ENCODE measurements around the gene FADS6. TPM values are rescaled to one million over a fixed set of nuclear protein-coding genes. Genes with fewer than 3 reads are reported as not detected.

FADS6 gene
- total RNA-seq, 1 experiment from 2014 or later = 1.2 TPM

GRCh38 chr17:74864297-74864865, 29.1 kb downstream of the FADS6 start:
- Histone ChIP-seq H3K79me1 (ENCODE audit: insufficient read depth, low read depth, low read length, poor library complexity, severe bottlenecking) (no peaks in the 10 kb centered on the region), H3K23me2 (ENCODE audit: insufficient read length, low read depth, low read length, poor library complexity, severe bottlenecking) (peaks cover 10% of the 10 kb centered on the region), H3T11ph (ENCODE audit: low read length) (no peak overlapping the region), H2BK15ac (ENCODE audit: low read depth, low read length) (no peak overlapping the region), H4K91ac (ENCODE audit: insufficient read length, low read depth, low read length) (no peak overlapping the region), H3K18ac (ENCODE audit: insufficient read length, low read depth, low read length) (no peak overlapping the region), H3K79me2 (ENCODE audit: insufficient read depth, low read length) (no peaks in the 10 kb centered on the region), H4K20me1 (ENCODE audit: control insufficient read depth, insufficient read depth, insufficient read length) (no peaks in the 10 kb centered on the region), H3K27me3 (ENCODE audit: insufficient read depth, low read length) (peaks cover 19% of the 10 kb centered on the region), H3K56ac (ENCODE audit: insufficient read length, low read depth, low read length) (no peak overlapping the region), H2BK20ac (ENCODE audit: low read depth, low read length, poor library complexity, severe bottlenecking) (no peak overlapping the region), H3K4me1 (ENCODE audit: insufficient read depth, low read length) (0 out of 2 replicates have a peak, but pooled peaks cover 2% of the 10 kb centered on the region), H2AK5ac (ENCODE audit: insufficient read length, low read length) (no peak overlapping the region), H3K9ac (ENCODE audit: extremely low read depth, insufficient read length, low read length) (no peak overlapping the region), H3K9me3 (ENCODE audit: control insufficient read depth, low read depth, low read length) (no peaks in the 10 kb centered on the region), H2AFZ (ENCODE audit: low read length) (no peak overlapping the region), H3K4me2 (ENCODE audit: insufficient read depth, insufficient read length, low read length) (no peak overlapping the region), H3K27ac (ENCODE audit: insufficient read length, low read depth, low read length) (no peak overlapping the region), H4K8ac (replicated peaks; ENCODE audit: insufficient read length, low read depth, low read length) (no peak overlapping the region), H3K4ac (ENCODE audit: low read depth, low read length) (no peak overlapping the region), H2BK120ac (ENCODE audit: low read depth, low read length, poor library complexity, severe bottlenecking) (no peak overlapping the region), H4K5ac (ENCODE audit: insufficient read length, low read depth, low read length) (no peak overlapping the region), H3K14ac (ENCODE audit: insufficient read depth, low read length) (no peak overlapping the region), H2BK5ac (ENCODE audit: insufficient read length, low read length) (no peak overlapping the region), H3K23ac (ENCODE audit: insufficient read length, low read depth, low read length) (no peak overlapping the region), H2BK12ac (ENCODE audit: insufficient read length, low read depth, low read length) (no peak overlapping the region)
- DNase-seq = no peak
- no peak overlapping the region for H3K4me3 Mint-ChIP-seq
- H3K4me1 Mint-ChIP-seq = peaks cover 10 to 16% of the 10 kb centered on the region in 2 experiments
- WGBS (ENCODE audit: extremely low coverage, insufficient read length, low lambda C conversion rate) = no CpG with 5 or more reads among the region's 15 CpGs
- no peaks in the 10 kb centered on the region for H3K9me3 Mint-ChIP-seq
- no peak overlapping the region for H3K27ac Mint-ChIP-seq
- peaks cover 27% of the 10 kb centered on the region for H3K27me3 Mint-ChIP-seq (ENCODE audit: low read depth)
- peaks cover 3 to 17% (median 17%) of the 10 kb centered on the region in 3 experiments; a peak in 4 of 7 replicates for H3K36me3 Mint-ChIP-seq (ENCODE audit: insufficient read depth in 1 of 3, low read depth in 3 of 3)
- TF ChIP-seq CTCF (conservative IDR thresholded peaks at IDR 0.05) = no peak
